Ishikawa (cell line): ENCODE data around the gene TRIM3.

ENCODE experiments used
- CEBPB ChIP-seq: IDR thresholded peaks from 2 replicates; pipeline ENCODE4 v1.6.1; 2012
- EGR1 ChIP-seq: IDR thresholded peaks from 2 replicates; pipeline ENCODE4 v1.6.1; 2012
- TEAD4 ChIP-seq: IDR thresholded peaks from 2 replicates; pipeline ENCODE4 v1.6.1; 2012
- TF ChIP-seq, protein P1 (sequence below): IDR thresholded peaks from 2 replicates; pipeline ENCODE4 v1.6.1; 2012; ENCODE audit warnings: low read depth, mild to moderate bottlenecking

DNA sequence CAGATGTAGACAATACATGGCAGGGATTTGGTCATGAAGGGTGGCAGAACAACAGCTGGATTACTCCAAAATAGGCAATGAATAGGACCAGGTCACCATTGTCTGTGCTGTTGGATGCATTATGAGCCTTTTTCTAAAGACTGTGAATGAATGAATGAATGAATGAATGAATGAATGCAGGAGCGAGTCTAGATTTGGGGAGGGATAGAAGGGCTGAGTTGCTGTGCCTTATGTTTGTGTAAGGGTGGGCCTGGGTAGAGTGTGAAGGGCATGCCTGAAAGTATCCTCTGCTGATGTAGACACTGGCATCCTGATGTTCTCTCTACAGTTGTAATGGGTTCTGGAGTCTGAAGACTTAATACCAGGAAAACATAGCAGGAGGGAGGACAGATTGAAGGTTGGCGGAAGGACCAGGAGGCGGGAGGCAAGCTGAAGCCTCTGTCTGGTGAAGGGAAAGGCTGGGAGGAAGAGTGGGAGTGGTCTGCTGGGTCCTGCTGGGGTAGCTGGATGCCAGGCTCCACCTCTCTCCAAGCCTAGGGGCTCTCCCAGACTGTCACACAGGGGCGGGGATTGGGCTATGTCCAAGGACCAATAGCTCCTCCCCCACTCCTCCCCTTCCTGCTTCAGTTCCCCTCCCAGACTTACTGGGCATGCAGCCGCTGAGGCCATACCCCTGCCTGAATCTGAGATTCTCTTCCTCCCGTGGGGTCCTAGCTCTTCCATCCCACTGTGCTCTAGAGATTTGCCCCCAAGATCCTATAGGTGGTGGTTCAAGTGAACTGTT is 4.8 kb downstream of the TRIM3 start:
- TF ChIP-seq CEBPB (no peak), TEAD4 (no peak), EGR1 (no peak)
- TF ChIP-seq, protein P1, sequence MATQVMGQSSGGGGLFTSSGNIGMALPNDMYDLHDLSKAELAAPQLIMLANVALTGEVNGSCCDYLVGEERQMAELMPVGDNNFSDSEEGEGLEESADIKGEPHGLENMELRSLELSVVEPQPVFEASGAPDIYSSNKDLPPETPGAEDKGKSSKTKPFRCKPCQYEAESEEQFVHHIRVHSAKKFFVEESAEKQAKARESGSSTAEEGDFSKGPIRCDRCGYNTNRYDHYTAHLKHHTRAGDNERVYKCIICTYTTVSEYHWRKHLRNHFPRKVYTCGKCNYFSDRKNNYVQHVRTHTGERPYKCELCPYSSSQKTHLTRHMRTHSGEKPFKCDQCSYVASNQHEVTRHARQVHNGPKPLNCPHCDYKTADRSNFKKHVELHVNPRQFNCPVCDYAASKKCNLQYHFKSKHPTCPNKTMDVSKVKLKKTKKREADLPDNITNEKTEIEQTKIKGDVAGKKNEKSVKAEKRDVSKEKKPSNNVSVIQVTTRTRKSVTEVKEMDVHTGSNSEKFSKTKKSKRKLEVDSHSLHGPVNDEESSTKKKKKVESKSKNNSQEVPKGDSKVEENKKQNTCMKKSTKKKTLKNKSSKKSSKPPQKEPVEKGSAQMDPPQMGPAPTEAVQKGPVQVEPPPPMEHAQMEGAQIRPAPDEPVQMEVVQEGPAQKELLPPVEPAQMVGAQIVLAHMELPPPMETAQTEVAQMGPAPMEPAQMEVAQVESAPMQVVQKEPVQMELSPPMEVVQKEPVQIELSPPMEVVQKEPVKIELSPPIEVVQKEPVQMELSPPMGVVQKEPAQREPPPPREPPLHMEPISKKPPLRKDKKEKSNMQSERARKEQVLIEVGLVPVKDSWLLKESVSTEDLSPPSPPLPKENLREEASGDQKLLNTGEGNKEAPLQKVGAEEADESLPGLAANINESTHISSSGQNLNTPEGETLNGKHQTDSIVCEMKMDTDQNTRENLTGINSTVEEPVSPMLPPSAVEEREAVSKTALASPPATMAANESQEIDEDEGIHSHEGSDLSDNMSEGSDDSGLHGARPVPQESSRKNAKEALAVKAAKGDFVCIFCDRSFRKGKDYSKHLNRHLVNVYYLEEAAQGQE: no peak
